Panc1 (cell line): Measurements from ENCODE around the gene KIRREL3.

ENCODE experiments used
- CTCF ChIP-seq: fragments of 450-650 bp; IDR thresholded peaks from 2 replicates; pipeline ENCODE4 v1.5.1; 2017; ENCODE audit warnings: mild to moderate bottlenecking
- POLR2AphosphoS5 ChIP-seq: IDR thresholded peaks from 2 replicates; pipeline ENCODE4 v1.6.1; 2012; ENCODE audit warnings: mild to moderate bottlenecking, low read depth, low read length, moderate library complexity

DNA sequence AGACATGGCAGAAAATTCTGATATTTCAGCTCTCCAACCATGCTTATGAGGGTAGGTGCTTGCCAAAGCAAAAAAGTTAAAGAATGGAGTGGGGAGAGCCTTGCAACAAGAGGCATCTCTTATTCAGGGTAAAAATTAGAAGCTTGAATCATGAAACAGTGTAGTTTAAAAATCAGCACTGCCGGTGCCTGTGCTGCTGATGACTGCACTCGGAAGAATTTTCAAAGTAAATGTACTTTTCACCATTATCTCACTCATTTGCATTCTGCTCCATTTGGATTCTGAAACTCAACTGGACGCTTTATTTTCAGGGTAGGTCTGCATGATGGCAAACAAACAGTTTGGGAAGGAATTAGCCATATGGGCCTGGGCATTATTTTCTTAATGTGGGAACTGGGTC is 126.3 kb downstream of the KIRREL3 start:
- TF ChIP-seq CTCF (no peak), POLR2AphosphoS5 (no peak)
